ENCODE results near the gene RMND5B. TPM values are rescaled to one million over a fixed set of nuclear protein-coding genes. Genes with fewer than 3 reads are reported as not detected.

RMND5B gene
- total and polyA plus RNA-seq, 4 experiments from 2014 or later, result 23.4 to 39.0 (median 33.6) TPM

DNA sequence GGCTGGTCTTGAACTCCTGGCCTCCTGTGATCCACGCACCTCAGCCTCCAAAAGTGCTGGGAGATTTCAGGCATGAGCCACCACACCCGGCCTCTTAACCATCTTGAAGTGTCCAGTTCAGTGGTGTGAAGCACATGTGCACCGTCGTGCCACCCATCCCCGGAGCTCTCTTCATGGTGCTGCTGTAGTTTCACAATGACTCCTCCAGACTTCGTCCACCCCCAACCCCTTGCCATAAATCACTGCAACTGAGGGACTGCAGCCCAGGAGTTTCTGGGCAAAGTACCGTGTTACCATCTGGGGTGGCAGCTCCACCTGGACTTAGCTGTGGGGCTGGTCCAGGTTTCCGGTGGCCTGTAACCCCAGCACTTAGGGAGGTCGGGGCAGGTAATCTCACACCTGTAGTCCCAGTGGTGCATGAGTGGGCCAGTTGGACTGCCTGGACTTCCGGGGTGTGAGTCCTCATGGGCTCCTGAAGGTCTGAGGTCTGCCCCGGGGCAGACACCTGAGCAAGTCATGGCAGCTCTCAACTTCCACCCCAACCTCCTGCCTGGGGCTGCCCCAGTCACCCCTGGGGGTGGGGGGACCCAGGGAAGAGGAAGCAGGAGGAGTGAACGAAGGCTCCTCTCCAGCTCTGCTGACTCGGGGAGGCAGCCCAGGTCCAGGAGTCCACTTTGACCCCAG lies 24.1 kb upstream of the RMND5B start:
- POLR2A ChIA-PET (ENCODE audit: partially characterized antibody), result no interaction called here
- no peaks in the 10 kb centered on the region for H3K36me3 ChIP-seq (ENCODE audit: insufficient read depth, low read length)
- Mint-ChIP-seq H3K4me3 (no peak overlapping the region), H3K27ac (peak overlapping the region in 1 of 7 donors; percentile 17), H3K27me3 (no peaks in the 10 kb centered on the region), H3K4me1 (peaks cover 1 to 21% (median 10%) of the 10 kb centered on the region in 4 donors), H3K36me3 (no peaks in the 10 kb centered on the region), H3K9me3 (no peaks in the 10 kb centered on the region)
- no peaks in the 10 kb centered on the region for H3K9me3 ChIP-seq (ENCODE audit: control insufficient read depth in 1 of 2, low read length in 2 of 2)
- intact Hi-C loops (cut with micrococcal nuclease), result no loop called here
- H3K27ac ChIP-seq (ENCODE audit: low read depth, low read length), result no peak overlapping the region
- no peaks in the 10 kb centered on the region for H3K4me1 ChIP-seq (ENCODE audit: insufficient read depth, low read length)
- no peak for DNase-seq
- H3K27me3 ChIP-seq (ENCODE audit: insufficient read depth, low read length), result no peaks in the 10 kb centered on the region
- H3K4me3 ChIP-seq (ENCODE audit: low read length in 2 of 2), result no peak overlapping the region
- CTCF ChIA-PET (ENCODE audit: partially characterized antibody), result interaction anchor here (1.1 to 2.4 kb wide), 4 partner anchors 14 to 39 kb away, joined by 3 to 14 read pairs (median 4); no protein-coding TSS in a partner anchor

DNA sequence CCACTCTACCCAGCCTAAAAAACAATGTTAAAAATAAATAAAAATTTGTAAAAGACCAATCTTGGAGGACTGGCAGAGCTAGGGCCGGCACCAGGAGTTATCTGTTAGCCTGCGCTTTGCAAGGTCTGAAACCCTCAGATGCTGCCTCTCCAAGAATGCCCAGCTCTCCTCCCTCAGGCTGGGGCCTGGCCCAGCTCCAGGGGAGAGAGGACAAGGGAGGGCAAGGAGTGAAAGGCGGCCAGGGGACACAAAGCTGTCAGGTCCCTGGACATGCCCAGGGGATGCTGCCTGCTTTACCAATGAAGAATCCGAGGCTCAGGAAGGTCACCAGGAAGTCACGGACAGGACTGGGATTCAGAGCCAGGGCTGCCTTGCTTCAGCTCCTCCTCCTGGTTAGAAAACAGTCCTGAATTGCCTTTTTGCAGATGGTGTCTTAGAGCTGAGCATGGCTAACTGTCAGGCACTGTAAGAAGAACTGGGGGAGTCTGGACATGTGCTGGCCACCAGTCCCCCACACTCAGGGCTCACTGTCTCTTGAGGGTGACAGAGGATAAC lies 23.0 kb upstream of the RMND5B start:
- H3K4me3 ChIP-seq (ENCODE audit: low read length in 2 of 2), result no peak overlapping the region
- H3K4me1 Mint-ChIP-seq, result peaks cover 2 to 26% (median 11%) of the 10 kb centered on the region in 4 donors
- no peak for DNase-seq
- no peaks in the 10 kb centered on the region for H3K9me3 ChIP-seq (ENCODE audit: control insufficient read depth in 1 of 2, low read length in 2 of 2)
- H3K9me3 Mint-ChIP-seq, result no peaks in the 10 kb centered on the region
- CTCF ChIA-PET (ENCODE audit: partially characterized antibody), result interaction anchor here (2.4 kb wide), 1 partner anchor 13 kb away, joined by 14 read pairs; no protein-coding TSS in a partner anchor
- intact Hi-C loops (cut with micrococcal nuclease), result no loop called here
- H3K27ac Mint-ChIP-seq, result peak overlapping the region in 1 of 7 donors; percentile 31
- no peaks in the 10 kb centered on the region for H3K36me3 ChIP-seq (ENCODE audit: insufficient read depth, low read length)
- H3K4me3 Mint-ChIP-seq, result no peak overlapping the region
- no peaks in the 10 kb centered on the region for H3K27me3 Mint-ChIP-seq
- no peak overlapping the region for H3K27ac ChIP-seq (ENCODE audit: low read depth, low read length)
- no peaks in the 10 kb centered on the region for H3K4me1 ChIP-seq (ENCODE audit: insufficient read depth, low read length)
- H3K27me3 ChIP-seq (ENCODE audit: insufficient read depth, low read length), result no peaks in the 10 kb centered on the region
- POLR2A ChIA-PET (ENCODE audit: partially characterized antibody), result no interaction called here
- peaks cover 0 to 2% of the 10 kb centered on the region in 2 donors for H3K36me3 Mint-ChIP-seq

- H3K36me3 ChIP-seq (ENCODE audit: insufficient read depth, low read length), result no peaks in the 10 kb centered on the region
- Mint-ChIP-seq H3K36me3 (peaks cover 0 to 4% of the 10 kb centered on the region in 2 donors), H3K4me3 (no peak overlapping the region), H3K4me1 (peaks cover 4 to 29% (median 14%) of the 10 kb centered on the region in 4 donors), H3K27me3 (no peaks in the 10 kb centered on the region), H3K9me3 (no peaks in the 10 kb centered on the region), H3K27ac (peak overlapping the region in 1 of 7 donors; percentile 64)
- intact Hi-C loops (cut with micrococcal nuclease), result no loop called here
- no peak for DNase-seq
- no peak overlapping the region for H3K27ac ChIP-seq (ENCODE audit: low read depth, low read length)
- no peak overlapping the region for H3K4me3 ChIP-seq (ENCODE audit: low read length in 2 of 2)
- no peaks in the 10 kb centered on the region for H3K27me3 ChIP-seq (ENCODE audit: insufficient read depth, low read length)
- CTCF ChIA-PET (ENCODE audit: partially characterized antibody), result no interaction called here
- POLR2A ChIA-PET (ENCODE audit: partially characterized antibody), result no interaction called here
- no peaks in the 10 kb centered on the region for H3K9me3 ChIP-seq (ENCODE audit: control insufficient read depth in 1 of 2, low read length in 2 of 2)
- H3K4me1 ChIP-seq (ENCODE audit: insufficient read depth, low read length), result no peaks in the 10 kb centered on the region
Observed at GRCh38 chr5:178108446-178108845, 22.4 kb upstream of the RMND5B start.

DNA sequence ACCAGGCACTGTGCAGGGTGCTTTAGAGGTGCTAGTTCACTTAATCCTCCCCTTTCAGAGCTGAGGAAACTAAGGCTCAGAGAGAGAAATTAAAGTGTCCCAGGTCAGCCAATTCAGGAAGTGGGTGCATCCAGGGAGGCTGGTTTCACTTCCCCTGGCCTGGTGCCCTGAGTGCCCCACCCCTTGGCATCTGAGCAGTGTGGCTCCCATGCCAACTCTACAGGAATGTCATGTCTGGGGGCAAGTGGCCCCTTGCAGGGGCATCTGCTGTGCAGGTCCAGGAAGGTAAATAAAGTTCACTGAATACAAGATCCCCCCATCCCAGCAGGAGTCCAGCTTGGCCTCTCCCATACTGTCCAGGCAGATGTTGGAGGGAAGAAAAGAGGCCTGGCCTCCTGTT lies 21.8 kb upstream of the RMND5B start:
- H3K36me3 Mint-ChIP-seq, result peaks cover 0 to 4% of the 10 kb centered on the region in 2 donors
- H3K27me3 Mint-ChIP-seq, result no peaks in the 10 kb centered on the region
- ChIA-PET CTCF (ENCODE audit: partially characterized antibody) (no interaction called here), POLR2A (ENCODE audit: partially characterized antibody) (no interaction called here)
- peaks cover 4 to 26% (median 14%) of the 10 kb centered on the region in 4 donors for H3K4me1 Mint-ChIP-seq
- no peak overlapping the region for H3K27ac ChIP-seq (ENCODE audit: low read depth, low read length)
- peaks cover 2% of the 10 kb centered on the region for H3K4me1 ChIP-seq (ENCODE audit: insufficient read depth, low read length)
- H3K9me3 ChIP-seq (ENCODE audit: control insufficient read depth in 1 of 2, low read length in 2 of 2), result no peaks in the 10 kb centered on the region
- no peak overlapping the region for H3K27ac Mint-ChIP-seq
- H3K4me3 ChIP-seq (ENCODE audit: low read length in 2 of 2), result no peak overlapping the region
- no peak for DNase-seq
- H3K36me3 ChIP-seq (ENCODE audit: insufficient read depth, low read length), result no peaks in the 10 kb centered on the region
- H3K27me3 ChIP-seq (ENCODE audit: insufficient read depth, low read length), result no peaks in the 10 kb centered on the region
- no peak overlapping the region for H3K4me3 Mint-ChIP-seq
- H3K9me3 Mint-ChIP-seq, result no peaks in the 10 kb centered on the region
- intact Hi-C loops (cut with micrococcal nuclease), result no loop called here

DNA sequence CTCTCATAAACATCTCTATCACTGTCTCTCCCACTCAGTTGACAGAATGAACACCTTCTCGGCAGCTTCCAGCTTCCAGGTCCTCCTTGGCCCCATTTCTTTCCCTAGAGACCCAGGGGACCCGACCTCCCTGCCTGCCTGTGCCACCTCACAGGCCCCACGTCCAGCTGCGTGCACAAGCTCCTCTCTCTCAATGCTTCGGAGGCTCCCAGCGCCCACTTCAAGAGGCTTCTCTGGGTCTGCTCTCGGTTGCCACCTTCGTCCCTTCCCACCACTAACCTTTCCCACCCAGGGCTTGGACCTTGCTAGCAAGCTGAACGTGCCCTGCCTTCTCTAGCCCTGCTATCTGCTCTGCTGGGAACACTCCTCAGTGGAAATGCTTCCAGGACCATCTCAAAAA lies 20.3 kb upstream of the RMND5B start:
- no peak overlapping the region for H3K4me3 Mint-ChIP-seq
- Histone ChIP-seq H3K27me3 (ENCODE audit: insufficient read depth, low read length) (no peaks in the 10 kb centered on the region), H3K9me3 (ENCODE audit: control insufficient read depth in 1 of 2, low read length in 2 of 2) (no peaks in the 10 kb centered on the region), H3K27ac (ENCODE audit: low read depth, low read length) (no peak overlapping the region), H3K4me3 (ENCODE audit: low read length in 2 of 2) (no peak overlapping the region), H3K36me3 (ENCODE audit: insufficient read depth, low read length) (no peaks in the 10 kb centered on the region), H3K4me1 (ENCODE audit: insufficient read depth, low read length) (peaks cover 18% of the 10 kb centered on the region)
- no peaks in the 10 kb centered on the region for H3K9me3 Mint-ChIP-seq
- peak overlapping the region in 2 of 7 donors; percentile 35 to 70 for H3K27ac Mint-ChIP-seq
- H3K4me1 Mint-ChIP-seq, result peaks cover 9 to 33% (median 22%) of the 10 kb centered on the region in 4 donors
- DNase-seq, result no peak
- no peaks in the 10 kb centered on the region for H3K27me3 Mint-ChIP-seq
- POLR2A ChIA-PET (ENCODE audit: partially characterized antibody), result no interaction called here
- intact Hi-C loops (cut with micrococcal nuclease), result loop anchor here (5.0 kb wide), 1 partner anchor 42 kb away; the partner anchor contains the start of gene NHP2
- CTCF ChIA-PET (ENCODE audit: partially characterized antibody), result interaction anchor here (0.9 to 1.4 kb wide), 3 partner anchors 10 to 36 kb away, joined by 3 to 7 read pairs (median 4); no protein-coding TSS in a partner anchor
- H3K36me3 Mint-ChIP-seq, result peaks cover 0 to 6% of the 10 kb centered on the region in 2 donors

DNA sequence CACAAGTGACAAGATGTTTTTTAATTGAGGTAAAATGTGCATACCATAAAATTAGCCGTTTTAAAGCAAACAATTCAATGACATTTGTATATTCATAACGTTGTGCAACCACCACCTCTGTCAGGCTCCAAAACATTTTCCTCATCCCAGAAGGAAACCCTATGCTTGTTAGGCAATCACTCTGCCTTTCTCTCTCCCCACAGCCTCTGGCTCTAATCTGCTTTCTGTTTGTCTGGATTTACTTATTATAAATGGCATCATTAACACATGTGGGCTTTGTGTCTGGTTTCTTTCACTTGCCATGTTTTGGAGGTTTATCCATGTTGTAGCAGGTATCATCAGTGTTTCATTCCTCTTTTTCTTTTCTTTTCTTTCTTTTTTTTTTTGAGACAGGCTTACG lies 18.9 kb upstream of the RMND5B start:
- Histone ChIP-seq H3K4me3 (ENCODE audit: low read length in 2 of 2) (no peak overlapping the region), H3K9me3 (ENCODE audit: control insufficient read depth in 1 of 2, low read length in 2 of 2) (no peaks in the 10 kb centered on the region), H3K4me1 (ENCODE audit: insufficient read depth, low read length) (peaks cover 32% of the 10 kb centered on the region), H3K27me3 (ENCODE audit: insufficient read depth, low read length) (no peaks in the 10 kb centered on the region), H3K36me3 (ENCODE audit: insufficient read depth, low read length) (no peaks in the 10 kb centered on the region), H3K27ac (ENCODE audit: low read depth, low read length) (no peak overlapping the region)
- Mint-ChIP-seq H3K27me3 (peaks cover 0 to 2% of the 10 kb centered on the region in 2 donors), H3K4me3 (peak overlapping the region in 4 of 8 donors; percentile 8 to 27 (median 24)), H3K36me3 (peaks cover 0 to 6% of the 10 kb centered on the region in 2 donors), H3K27ac (peak overlapping the region in 3 of 7 donors; percentile 3 to 89 (median 14)), H3K4me1 (peaks cover 18 to 48% (median 33%) of the 10 kb centered on the region in 4 donors), H3K9me3 (no peaks in the 10 kb centered on the region)
- POLR2A ChIA-PET (ENCODE audit: partially characterized antibody), result no interaction called here
- CTCF ChIA-PET (ENCODE audit: partially characterized antibody), result interaction anchor here (1.0 kb wide), 1 partner anchor 9 kb away, joined by 3 read pairs; no protein-coding TSS in a partner anchor
- DNase-seq, result no peak
- intact Hi-C loops (cut with micrococcal nuclease), result loop anchor here (5.0 kb wide), 1 partner anchor 40 kb away; the partner anchor contains the start of gene NHP2

- Mint-ChIP-seq H3K27me3 (peaks cover 0 to 2% of the 10 kb centered on the region in 2 donors), H3K4me3 (peak overlapping the region; percentile 85 to 93 (median 88)), H3K36me3 (peaks cover 0 to 6% of the 10 kb centered on the region in 2 donors), H3K9me3 (no peaks in the 10 kb centered on the region), H3K4me1 (peaks cover 20 to 51% (median 35%) of the 10 kb centered on the region in 4 donors), H3K27ac (peak overlapping the region; percentile 47 to 92 (median 89))
- peak overlapping the region; percentile 32 for H3K27ac ChIP-seq (ENCODE audit: low read depth, low read length)
- H3K36me3 ChIP-seq (ENCODE audit: insufficient read depth, low read length), result no peaks in the 10 kb centered on the region
- H3K4me1 ChIP-seq (ENCODE audit: insufficient read depth, low read length), result peaks cover 38% of the 10 kb centered on the region
- H3K27me3 ChIP-seq (ENCODE audit: insufficient read depth, low read length), result no peaks in the 10 kb centered on the region
- intact Hi-C loops (cut with micrococcal nuclease), result loop anchor here (5.0 kb wide), 1 partner anchor 40 kb away; the partner anchor contains the start of gene NHP2
- POLR2A ChIA-PET (ENCODE audit: partially characterized antibody), result no interaction called here
- no peaks in the 10 kb centered on the region for H3K9me3 ChIP-seq (ENCODE audit: control insufficient read depth in 1 of 2, low read length in 2 of 2)
- DNase-seq, result no peak
- H3K4me3 ChIP-seq (ENCODE audit: low read length in 2 of 2), result no peak overlapping the region
- CTCF ChIA-PET (ENCODE audit: partially characterized antibody), result interaction anchor here (1.0 kb wide), 1 partner anchor 9 kb away, joined by 3 read pairs; no protein-coding TSS in a partner anchor
Observed at GRCh38 chr5:178112545-178112944, 18.3 kb upstream of the RMND5B start.
